Esophagus muscularis mucosa (tissue), 3 donors: ENCODE measurements around the gene OBP2A.

Experiments
- POLR2A ChIP-seq: fragments of 450-650 bp; IDR thresholded peaks from one replicate; pipeline ENCODE4 v1.6.1; 2017; ENCODE audit warnings: antibody characterized with exemption, moderate library complexity, mild to moderate bottlenecking, low read depth
- POLR2AphosphoS5 ChIP-seq, 2 donors: sonication (generic); formaldehyde crosslinking; IDR thresholded peaks; one replicate each; pipeline ENCODE4 v1.6.1; 2017; ENCODE audit warnings: antibody characterized with exemption in 2 of 2
- TF ChIP-seq, protein P1 (sequence below), 3 experiments: fragments of 200-600 bp in 2 of 3; fragments of 450-650 bp in 1 of 3; sonication (generic) in 2 of 3; IDR thresholded peaks; one replicate each; pipeline ENCODE4 v1.5.1; 2017 to 2019; ENCODE audit warnings: antibody characterized with exemption in 3 of 3, mild to moderate bottlenecking in 2 of 3, moderate library complexity in 1 of 3

DNA sequence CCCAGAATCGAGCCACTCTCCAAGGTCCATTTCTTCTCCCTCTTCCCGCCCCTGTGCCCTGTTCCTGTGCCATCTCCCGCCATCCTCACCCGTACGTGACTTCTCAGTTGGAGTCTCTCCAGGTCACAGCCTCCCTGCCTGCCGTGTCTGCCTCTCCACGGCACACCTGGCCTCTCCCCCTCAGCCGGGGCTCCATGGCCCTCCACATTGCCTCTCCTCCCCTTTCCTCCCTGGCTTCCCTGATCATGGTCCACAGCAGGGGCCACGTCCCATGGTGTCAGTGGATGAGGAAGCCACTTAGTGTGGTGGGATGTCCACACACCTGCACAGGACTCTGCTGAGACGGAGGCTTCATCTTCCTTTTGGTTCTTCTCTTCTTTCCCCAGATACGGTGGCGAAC is 17.9 kb downstream of the OBP2A start:
- TF ChIP-seq POLR2A (no peak), POLR2AphosphoS5 (IDR thresholded peaks at IDR 0.05) (no peak)
- TF ChIP-seq, protein P1, sequence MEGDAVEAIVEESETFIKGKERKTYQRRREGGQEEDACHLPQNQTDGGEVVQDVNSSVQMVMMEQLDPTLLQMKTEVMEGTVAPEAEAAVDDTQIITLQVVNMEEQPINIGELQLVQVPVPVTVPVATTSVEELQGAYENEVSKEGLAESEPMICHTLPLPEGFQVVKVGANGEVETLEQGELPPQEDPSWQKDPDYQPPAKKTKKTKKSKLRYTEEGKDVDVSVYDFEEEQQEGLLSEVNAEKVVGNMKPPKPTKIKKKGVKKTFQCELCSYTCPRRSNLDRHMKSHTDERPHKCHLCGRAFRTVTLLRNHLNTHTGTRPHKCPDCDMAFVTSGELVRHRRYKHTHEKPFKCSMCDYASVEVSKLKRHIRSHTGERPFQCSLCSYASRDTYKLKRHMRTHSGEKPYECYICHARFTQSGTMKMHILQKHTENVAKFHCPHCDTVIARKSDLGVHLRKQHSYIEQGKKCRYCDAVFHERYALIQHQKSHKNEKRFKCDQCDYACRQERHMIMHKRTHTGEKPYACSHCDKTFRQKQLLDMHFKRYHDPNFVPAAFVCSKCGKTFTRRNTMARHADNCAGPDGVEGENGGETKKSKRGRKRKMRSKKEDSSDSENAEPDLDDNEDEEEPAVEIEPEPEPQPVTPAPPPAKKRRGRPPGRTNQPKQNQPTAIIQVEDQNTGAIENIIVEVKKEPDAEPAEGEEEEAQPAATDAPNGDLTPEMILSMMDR (IDR thresholded peaks at IDR 0.05): no peak
